HTERT RPE-1 (cell line): ENCODE results near the gene NUDT2.
"Not testable (repeated sequence)": the region's sequence is repeated elsewhere in the genome, so short reads cannot be mapped to it uniquely, and the experiment has no call there.

Source experiments
- in situ Hi-C: fragments of 300-500 bp; cut with MboI; formaldehyde crosslinking; loops from 4 replicates; pipeline ENCODE4 v1.14.3; 2020; ENCODE audit warnings: low sequenced_read_pairs

The NUDT2 gene

GRCh38 chr9:34328987-34329832, at the start of gene NUDT2, which contains the start of gene KIF24:
TSS of gene NUDT2 (plus strand) at chr9:34329569. CDS start at chr9:34339040, 9,471 bp downstream.
TSS of gene KIF24 (minus strand) at chr9:34329268. CDS start at chr9:34311346, 17,922 bp downstream.
- in situ Hi-C loops, result no loop called here

DNA sequence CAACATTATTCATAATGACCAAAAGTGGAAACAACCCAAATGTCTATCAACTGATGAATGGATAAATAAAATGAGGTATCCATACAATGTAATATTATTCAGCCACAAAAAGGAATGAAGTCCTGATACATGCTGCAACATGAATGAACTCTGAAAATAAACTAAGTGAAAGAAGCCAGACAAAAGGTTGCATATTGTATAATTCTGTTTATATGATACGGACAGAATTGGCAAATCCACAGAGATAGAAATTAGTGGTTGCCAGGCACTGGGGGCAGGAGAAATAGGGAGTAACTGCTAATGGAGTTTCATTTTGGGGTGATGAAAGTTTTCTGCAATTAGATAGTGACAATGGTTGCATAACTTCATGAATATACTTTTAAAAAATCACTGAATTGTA, 47.3 kb upstream of the NUDT2 start:
- in situ Hi-C loops, result no loop called here

DNA sequence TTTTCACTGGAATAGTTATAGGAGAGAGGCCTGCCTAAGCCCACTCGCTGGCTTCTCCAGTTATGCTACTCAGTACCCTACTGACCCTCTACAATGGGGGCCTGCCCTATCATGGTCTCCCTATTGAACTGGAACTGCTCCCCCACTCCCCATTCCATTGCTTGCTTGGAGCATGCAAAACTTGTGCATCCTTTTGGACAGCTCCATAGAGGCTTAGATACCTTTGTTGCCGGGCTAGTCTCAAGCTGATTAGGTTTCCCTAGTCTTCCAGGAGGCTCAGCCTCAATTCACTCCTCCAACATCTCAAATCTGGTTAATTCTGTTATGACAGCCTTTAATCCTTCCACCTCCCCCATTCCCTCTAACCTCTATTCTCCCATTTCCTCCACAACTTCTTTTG, 40.2 kb upstream of the NUDT2 start:
- in situ Hi-C loops, result no loop called here

GRCh38 chr9:34291023-34291422, 38.3 kb upstream of the NUDT2 start:
- in situ Hi-C loops, result no loop called here

GRCh38 chr9:34291423-34291822, 37.9 kb upstream of the NUDT2 start:
- in situ Hi-C loops, result no loop called here

- in situ Hi-C loops, result no loop called here
Measured at GRCh38 chr9:34292552-34292951, 36.8 kb upstream of the NUDT2 start.

GRCh38 chr9:34301064-34301463, 28.3 kb upstream of the NUDT2 start:
- in situ Hi-C loops, result not testable (repeated sequence)

DNA sequence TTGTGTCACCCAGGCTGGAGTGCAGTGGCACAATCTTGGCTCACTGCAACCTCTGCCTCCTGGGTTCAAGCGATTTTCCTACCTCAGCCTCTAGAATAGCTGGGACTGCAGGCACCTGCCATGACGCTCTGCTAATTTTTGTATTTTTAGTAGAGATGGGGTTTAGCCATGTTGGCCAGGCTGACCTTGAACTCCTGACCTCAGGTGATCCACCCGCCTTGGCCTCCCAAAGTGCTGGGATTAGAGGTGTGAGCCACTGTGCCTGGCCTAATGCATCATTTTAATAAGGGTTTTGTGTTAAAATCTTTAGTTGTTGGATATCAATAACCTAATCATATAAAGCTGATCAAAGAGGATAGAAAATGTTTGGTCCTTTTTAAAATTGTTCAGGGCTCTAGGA, 21.1 kb upstream of the NUDT2 start:
- in situ Hi-C loops, result not testable (repeated sequence)

GRCh38 chr9:34310215-34310614, 19.2 kb upstream of the NUDT2 start:
- in situ Hi-C loops, result no loop called here

- in situ Hi-C loops, result no loop called here
Measured at GRCh38 chr9:34311499-34312185, 17.7 kb upstream of the NUDT2 start.

DNA sequence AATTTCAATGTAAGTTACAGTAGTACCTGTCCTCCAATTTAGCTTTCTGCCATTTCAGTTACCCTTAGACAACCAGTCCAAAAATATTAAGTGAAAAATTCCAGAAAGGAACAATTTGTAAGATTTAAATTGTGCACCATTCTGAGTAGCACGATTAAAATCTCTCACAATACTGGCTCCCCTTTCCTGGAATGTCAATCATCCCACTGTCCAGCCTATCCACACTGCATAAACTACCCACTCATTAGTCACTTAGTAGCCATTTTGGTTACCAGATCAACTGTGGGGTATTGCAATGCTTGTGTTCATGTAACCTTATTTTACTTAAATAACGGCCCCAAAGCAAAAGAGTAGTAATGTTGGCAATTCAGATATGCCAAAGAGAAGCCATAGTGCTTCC, 11.9 kb upstream of the NUDT2 start:
- in situ Hi-C loops, result no loop called here

- in situ Hi-C loops, result no loop called here
Measured at GRCh38 chr9:34318163-34318790, 11.1 kb upstream of the NUDT2 start.

- in situ Hi-C loops, result no loop called here
Measured at GRCh38 chr9:34321451-34321850, 7.9 kb upstream of the NUDT2 start.

- in situ Hi-C loops, result no loop called here
Measured at GRCh38 chr9:34322899-34323591, 6.3 kb upstream of the NUDT2 start.

DNA sequence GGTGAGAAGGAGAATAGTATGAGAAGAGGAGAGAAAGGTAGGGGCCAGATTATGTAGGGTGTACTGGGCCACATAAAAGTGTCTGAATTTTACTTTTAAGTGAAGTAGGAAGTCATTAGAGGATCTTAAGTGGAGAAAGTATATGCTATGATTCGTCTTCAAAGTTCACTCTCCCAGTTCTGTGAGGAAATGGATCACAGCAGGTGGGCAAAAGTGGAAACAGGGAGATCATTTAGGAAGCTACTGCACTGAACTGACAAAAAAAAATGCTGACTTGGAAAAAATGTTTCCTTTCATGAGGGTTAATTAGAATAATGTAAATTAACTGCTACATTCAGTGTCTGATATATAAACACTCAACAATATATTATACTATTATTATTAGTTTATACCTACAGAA, 2.7 kb upstream of the NUDT2 start:
- in situ Hi-C loops, result no loop called here

- in situ Hi-C loops, result no loop called here
Measured at GRCh38 chr9:34328500-34328986, 826 bp upstream of the NUDT2 start.

DNA sequence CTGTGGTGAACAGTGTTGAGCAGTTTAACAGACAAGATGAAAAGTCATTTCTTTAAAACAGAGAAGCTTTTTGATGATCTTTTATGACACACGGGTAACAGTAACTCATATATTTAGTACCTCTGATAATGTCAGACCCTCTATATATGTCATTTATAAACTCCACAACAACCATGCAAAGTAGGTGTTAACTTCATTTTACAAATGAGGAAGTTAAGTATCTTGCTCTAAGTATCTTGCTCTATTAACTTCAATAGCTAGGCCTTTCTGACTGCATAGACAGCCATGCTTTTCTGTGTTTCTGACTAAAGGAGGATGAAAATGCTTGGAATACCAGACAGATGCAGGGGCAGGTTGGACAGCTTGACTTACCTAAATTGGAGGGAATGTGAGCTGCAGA, 1.8 kb downstream of the NUDT2 start:
- in situ Hi-C loops, result no loop called here

GRCh38 chr9:34332076-34332964, 3.0 kb downstream of the NUDT2 start:
- in situ Hi-C loops, result no loop called here

GRCh38 chr9:34333836-34334235, 4.5 kb downstream of the NUDT2 start:
- in situ Hi-C loops, result no loop called here

- in situ Hi-C loops, result no loop called here
Measured at GRCh38 chr9:34334337-34334824, 5.0 kb downstream of the NUDT2 start.
